HepG2 (cell line): Measurements from ENCODE around the gene MTRF1. TPM values are rescaled to one million over a fixed set of nuclear protein-coding genes. Genes with fewer than 3 reads are reported as not detected.

Source experiments
- ATRX ChIP-seq: sonication (generic); formaldehyde crosslinking; IDR thresholded peaks from 2 replicates; pipeline ENCODE4 v1.4.0; 2020; ENCODE audit warnings: missing genetic modification reagents, borderline replicate concordance
- CENPT ChIP-seq: sonication (generic); formaldehyde crosslinking; IDR thresholded peaks from 2 replicates; pipeline ENCODE4 v1.8.0; 2022; ENCODE audit warnings: low read depth, mild to moderate bottlenecking, moderate library complexity, missing genetic modification reagents
- CHD2 ChIP-seq: IDR thresholded peaks from 2 replicates; pipeline ENCODE4 v1.6.1; 2011; ENCODE audit warnings: low read depth, low read length, improper control_type of control experiment
- FOXA3 ChIP-seq: IDR thresholded peaks from 2 replicates; pipeline ENCODE4 v1.6.1; 2016; ENCODE audit warnings: missing genetic modification reagents, missing compliant biosample characterization
- FOXP1 ChIP-seq, 2 experiments: fragments of 450-650 bp in 1 of 2; IDR thresholded peaks; 2 replicates each; pipeline ENCODE4 v1.6.1; 2017 to 2018; ENCODE audit warnings: antibody characterized with exemption in 1 of 2
- HMGXB4 ChIP-seq, 2 experiments: sonication (generic) in 1 of 2; formaldehyde crosslinking in 1 of 2; IDR thresholded peaks; 2 replicates each; pipeline versions ENCODE4 v1.4.0 to v1.6.1; 2018 to 2020; ENCODE audit warnings: missing genetic modification reagents in 2 of 2, borderline replicate concordance in 1 of 2, low read depth in 1 of 2, mild to moderate bottlenecking in 1 of 2, missing biosample characterization in 1 of 2
- ISL2 ChIP-seq: sonication (generic); formaldehyde crosslinking; IDR thresholded peaks from 2 replicates; pipeline ENCODE4 v1.5.0; 2020; ENCODE audit warnings: missing genetic modification reagents
- NFKBIZ ChIP-seq: IDR thresholded peaks from 2 replicates; pipeline ENCODE4 v1.6.1; 2018; ENCODE audit warnings: missing genetic modification reagents, missing compliant biosample characterization
- ONECUT2 ChIP-seq: sonication (generic); formaldehyde crosslinking; IDR thresholded peaks from 2 replicates; pipeline ENCODE4 v1.4.0; 2020; ENCODE audit warnings: missing genetic modification reagents
- POLR2G ChIP-seq: fragments of 200-400 bp; formaldehyde crosslinking; IDR thresholded peaks from 2 replicates; pipeline ENCODE4 v1.6.1; 2018; ENCODE audit warnings: mild to moderate bottlenecking, low read depth, low read length, moderate library complexity
- RARA ChIP-seq: IDR thresholded peaks from 2 replicates; pipeline ENCODE4 v1.6.1; 2016; ENCODE audit warnings: missing genetic modification reagents, missing compliant biosample characterization
- SETDB1 ChIP-seq: sonication (generic); formaldehyde crosslinking; IDR thresholded peaks from 2 replicates; pipeline ENCODE4 v1.5.1; 2020; ENCODE audit warnings: missing genetic modification reagents, mild to moderate bottlenecking, borderline replicate concordance
- ZNF780A ChIP-seq: sonication (generic); formaldehyde crosslinking; IDR thresholded peaks from 2 replicates; pipeline ENCODE4 v1.8.0; 2022; ENCODE audit warnings: mild to moderate bottlenecking, missing genetic modification reagents, moderate library complexity
- polyA plus RNA-seq, 8 experiments: library from polyadenylated mRNA; depleted of rRNA in 3 of 8; stranded (reverse) in 7 of 8; unstranded in 1 of 8; fragments of >200 nt; fragmentation: Illumina TruSeq in 4 of 8; extraction: Trizol in 4 of 8; gene quantifications; 2 replicates each; pipeline versions ENCODE4 v1.2.1 to v1.2.3, GENCODE V29; 2011 to 2016; ENCODE audit warnings: low read depth in 4 of 8, missing spikeins in 1 of 8, mixed read lengths in 1 of 8; ENCODE audit not compliant: insufficient read depth in 1 of 8
- total RNA-seq, 5 experiments: library from RNA; depleted of rRNA; stranded (reverse); fragments of >200 nt; fragmentation: Illumina TruSeq; extraction: Trizol; gene quantifications; 2 replicates each; pipeline ENCODE4 v1.2.3, GENCODE V29; 2016; ENCODE audit warnings: low read depth in 1 of 5
- TF ChIP-seq, protein P1 (sequence below): sonication (generic); formaldehyde crosslinking; IDR thresholded peaks from 2 replicates; pipeline ENCODE4 v1.4.0; 2020; ENCODE audit warnings: mild to moderate bottlenecking, missing genetic modification reagents
- TF ChIP-seq, protein P2 (sequence below): sonication (generic); formaldehyde crosslinking; IDR thresholded peaks from 2 replicates; pipeline ENCODE4 v1.5.1; 2020; ENCODE audit warnings: missing genetic modification reagents, mild to moderate bottlenecking, borderline replicate concordance
- TF ChIP-seq, protein P3 (sequence below): IDR thresholded peaks from 2 replicates; pipeline ENCODE4 v1.6.1; 2016; ENCODE audit warnings: low read depth, control low read depth

MTRF1 gene
- total and polyA plus RNA-seq, 2 of the 13 experiments (the other 11 are each of a cell fraction or from before 2014, with no cell fraction given), result 21.6 to 27.2 TPM

DNA sequence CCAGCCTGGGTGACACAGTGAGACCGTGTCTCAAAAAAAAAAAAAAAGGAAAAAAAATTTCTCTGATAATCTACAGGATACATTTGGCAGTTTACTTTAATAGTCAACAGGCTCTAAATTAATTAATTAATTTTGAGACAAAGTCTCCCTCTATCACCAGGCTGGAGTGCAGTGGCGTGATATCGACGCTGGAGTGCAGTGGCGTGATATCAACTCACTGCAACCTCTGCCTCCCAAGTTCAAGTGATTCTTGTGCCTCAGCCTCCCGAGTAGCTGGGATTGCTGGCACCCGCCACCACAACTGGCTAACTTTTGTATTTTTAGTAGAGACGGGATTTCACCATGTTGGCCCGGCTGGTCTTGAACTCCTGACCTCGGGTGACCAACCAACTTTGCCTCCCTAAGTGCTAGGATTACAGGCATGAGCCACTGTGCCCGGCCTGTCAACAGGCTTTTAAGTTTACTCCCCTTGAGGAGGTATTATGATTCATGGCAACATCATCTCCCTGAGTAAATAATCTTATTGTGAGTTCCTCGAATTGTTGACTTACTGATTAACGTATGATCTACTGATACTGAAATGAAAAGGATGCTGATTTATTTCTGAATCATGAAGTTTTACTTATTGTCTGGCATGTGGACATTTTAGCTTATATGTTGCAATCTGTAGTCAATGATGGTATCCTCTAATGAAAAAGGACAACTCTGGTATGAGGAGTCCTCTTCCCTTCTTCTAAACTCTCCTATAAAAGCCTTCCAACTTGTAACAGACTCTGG lies 21.3 kb upstream of the MTRF1 start (continued):
- TF ChIP-seq, protein P1, sequence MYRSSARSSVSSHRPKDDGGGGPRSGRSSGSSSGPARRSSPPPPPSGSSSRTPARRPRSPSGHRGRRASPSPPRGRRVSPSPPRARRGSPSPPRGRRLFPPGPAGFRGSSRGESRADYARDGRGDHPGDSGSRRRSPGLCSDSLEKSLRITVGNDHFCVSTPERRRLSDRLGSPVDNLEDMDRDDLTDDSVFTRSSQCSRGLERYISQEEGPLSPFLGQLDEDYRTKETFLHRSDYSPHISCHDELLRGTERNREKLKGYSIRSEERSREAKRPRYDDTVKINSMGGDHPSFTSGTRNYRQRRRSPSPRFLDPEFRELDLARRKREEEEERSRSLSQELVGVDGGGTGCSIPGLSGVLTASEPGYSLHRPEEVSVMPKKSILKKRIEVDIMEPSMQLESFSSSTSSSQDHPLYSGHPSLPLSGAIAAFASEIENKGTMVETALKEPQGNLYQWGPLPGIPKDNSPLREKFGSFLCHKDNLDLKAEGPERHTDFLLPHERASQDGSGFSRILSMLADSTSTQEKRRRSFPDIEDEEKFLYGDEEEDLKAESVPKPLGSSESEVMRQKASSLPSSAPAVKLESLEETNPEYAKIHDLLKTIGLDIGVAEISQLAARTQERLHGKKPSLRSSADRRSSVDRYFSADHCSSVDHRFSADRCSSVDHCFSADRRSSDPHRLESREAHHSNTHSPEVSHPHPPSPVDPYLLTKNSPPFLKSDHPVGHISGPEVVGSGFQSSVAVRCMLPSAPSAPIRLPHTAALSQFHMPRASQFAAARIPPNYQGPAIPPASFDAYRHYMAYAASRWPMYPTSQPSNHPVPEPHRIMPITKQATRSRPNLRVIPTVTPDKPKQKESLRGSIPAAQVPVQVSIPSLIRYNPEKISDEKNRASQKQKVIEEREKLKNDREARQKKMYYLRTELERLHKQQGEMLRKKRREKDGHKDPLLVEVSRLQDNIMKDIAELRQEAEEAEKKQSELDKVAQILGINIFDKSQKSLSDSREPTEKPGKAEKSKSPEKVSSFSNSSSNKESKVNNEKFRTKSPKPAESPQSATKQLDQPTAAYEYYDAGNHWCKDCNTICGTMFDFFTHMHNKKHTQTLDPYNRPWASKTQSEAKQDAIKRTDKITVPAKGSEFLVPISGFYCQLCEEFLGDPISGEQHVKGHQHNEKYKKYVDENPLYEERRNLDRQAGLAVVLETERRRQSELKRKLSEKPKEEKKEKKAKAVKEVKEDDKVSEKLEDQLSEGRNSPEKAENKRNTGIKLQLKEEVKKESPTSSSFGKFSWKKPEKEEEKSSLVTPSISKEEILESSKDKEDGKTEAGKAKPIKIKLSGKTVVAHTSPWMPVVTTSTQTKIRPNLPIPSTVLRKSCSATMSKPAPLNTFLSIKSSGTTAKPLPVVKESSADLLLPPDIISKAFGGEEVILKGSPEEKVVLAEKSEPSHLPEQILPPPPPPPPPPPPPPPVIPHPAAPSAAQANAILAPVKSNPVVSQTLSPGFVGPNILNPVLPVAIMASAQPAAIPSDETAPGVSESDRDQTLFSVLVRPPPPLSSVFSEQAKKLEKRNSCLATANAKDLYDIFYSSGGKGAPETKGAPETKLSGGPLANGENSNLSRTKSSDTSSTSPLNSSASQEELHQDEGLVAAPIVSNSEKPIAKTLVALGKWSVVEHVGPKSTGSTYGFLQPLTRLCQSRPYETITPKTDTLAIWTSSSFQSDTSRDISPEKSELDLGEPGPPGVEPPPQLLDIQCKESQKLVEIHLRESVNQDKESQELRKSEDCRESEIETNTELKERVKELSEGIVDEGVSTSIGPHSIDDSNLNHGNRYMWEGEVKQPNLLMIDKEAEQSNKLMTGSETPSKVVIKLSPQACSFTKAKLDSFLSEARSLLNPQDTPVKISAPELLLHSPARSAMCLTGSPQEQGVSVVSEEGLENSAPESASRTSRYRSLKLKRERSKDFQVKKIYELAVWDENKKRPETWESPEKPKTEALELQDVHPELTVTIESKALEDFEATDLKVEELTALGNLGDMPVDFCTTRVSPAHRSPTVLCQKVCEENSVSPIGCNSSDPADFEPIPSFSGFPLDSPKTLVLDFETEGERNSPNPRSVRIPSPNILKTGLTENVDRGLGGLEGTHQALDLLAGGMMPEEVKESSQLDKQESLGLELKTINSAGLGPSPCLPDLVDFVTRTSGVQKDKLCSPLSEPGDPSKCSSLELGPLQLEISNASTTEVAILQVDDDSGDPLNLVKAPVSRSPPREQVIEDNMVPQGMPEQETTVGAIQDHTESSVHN (CRISPR knock-in tag), result no peak
- TF ChIP-seq RARA (CRISPR knock-in tag) (peak; percentile 85), FOXA3 (CRISPR knock-in tag) (0 out of 2 replicates have a peak, but pooled peaks have one; percentile 20), ZNF780A (CRISPR knock-in tag) (no peak), CENPT (CRISPR knock-in tag) (no peak), ATRX (no peak), POLR2G (no peak), FOXP1 (IDR thresholded peaks at IDR 0.05) (no peak), FOXP1 (CRISPR knock-in tag; IDR thresholded peaks at IDR 0.05) (peak; percentile 36; the same call in 1 of the 2 replicates), ONECUT2 (CRISPR knock-in tag) (no peak), ISL2 (CRISPR knock-in tag) (no peak), CHD2 (no peak), HMGXB4 (CRISPR knock-in tag; IDR thresholded peaks at IDR 0.05; ENCODE audit: borderline replicate concordance in 1 of 2, low read depth in 1 of 2) (no peak), NFKBIZ (no peak), SETDB1 (CRISPR knock-in tag) (no peak)
- TF ChIP-seq, protein P2, sequence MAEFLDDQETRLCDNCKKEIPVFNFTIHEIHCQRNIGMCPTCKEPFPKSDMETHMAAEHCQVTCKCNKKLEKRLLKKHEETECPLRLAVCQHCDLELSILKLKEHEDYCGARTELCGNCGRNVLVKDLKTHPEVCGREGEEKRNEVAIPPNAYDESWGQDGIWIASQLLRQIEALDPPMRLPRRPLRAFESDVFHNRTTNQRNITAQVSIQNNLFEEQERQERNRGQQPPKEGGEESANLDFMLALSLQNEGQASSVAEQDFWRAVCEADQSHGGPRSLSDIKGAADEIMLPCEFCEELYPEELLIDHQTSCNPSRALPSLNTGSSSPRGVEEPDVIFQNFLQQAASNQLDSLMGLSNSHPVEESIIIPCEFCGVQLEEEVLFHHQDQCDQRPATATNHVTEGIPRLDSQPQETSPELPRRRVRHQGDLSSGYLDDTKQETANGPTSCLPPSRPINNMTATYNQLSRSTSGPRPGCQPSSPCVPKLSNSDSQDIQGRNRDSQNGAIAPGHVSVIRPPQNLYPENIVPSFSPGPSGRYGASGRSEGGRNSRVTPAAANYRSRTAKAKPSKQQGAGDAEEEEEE (CRISPR knock-in tag), result no peak
- TF ChIP-seq, protein P3, sequence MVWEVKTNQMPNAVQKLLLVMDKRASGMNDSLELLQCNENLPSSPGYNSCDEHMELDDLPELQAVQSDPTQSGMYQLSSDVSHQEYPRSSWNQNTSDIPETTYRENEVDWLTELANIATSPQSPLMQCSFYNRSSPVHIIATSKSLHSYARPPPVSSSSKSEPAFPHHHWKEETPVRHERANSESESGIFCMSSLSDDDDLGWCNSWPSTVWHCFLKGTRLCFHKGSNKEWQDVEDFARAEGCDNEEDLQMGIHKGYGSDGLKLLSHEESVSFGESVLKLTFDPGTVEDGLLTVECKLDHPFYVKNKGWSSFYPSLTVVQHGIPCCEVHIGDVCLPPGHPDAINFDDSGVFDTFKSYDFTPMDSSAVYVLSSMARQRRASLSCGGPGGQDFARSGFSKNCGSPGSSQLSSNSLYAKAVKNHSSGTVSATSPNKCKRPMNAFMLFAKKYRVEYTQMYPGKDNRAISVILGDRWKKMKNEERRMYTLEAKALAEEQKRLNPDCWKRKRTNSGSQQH (CRISPR knock-in tag), result no peak
